HepG2 (cell line): ENCODE measurements around the gene MAGEB4.
"Not testable (repeated sequence)": the region's sequence is repeated elsewhere in the genome, so short reads cannot be mapped to it uniquely, and the experiment has no call there.

Experiments used
- CTCF ChIP-seq: sonication (generic); formaldehyde crosslinking; IDR thresholded peaks from 2 replicates; pipeline ENCODE4 v1.5.0; 2020; ENCODE audit warnings: mild to moderate bottlenecking, missing genetic modification reagents, moderate library complexity
- GATAD1 ChIP-seq: IDR thresholded peaks from 2 replicates; pipeline ENCODE4 v1.6.1; 2016; ENCODE audit warnings: missing genetic modification reagents, missing compliant biosample characterization
- MXI1 ChIP-seq: IDR thresholded peaks from 3 replicates; pipeline ENCODE4 v1.6.1; 2012; ENCODE audit warnings: low read depth, low read length, inconsistent platforms, borderline replicate concordance
- NCOA5 ChIP-seq: sonication (generic); formaldehyde crosslinking; IDR thresholded peaks from 2 replicates; pipeline ENCODE4 v1.4.0; 2020; ENCODE audit warnings: missing genetic modification reagents
- NR2F1 ChIP-seq, 2 experiments: fragments of 450-650 bp in 1 of 2; formaldehyde crosslinking in 1 of 2; IDR thresholded peaks; 2 replicates each; pipeline versions ENCODE4 v1.5.0 to v1.6.1; 2016 to 2020; ENCODE audit warnings: mild to moderate bottlenecking in 1 of 2, missing compliant biosample characterization in 1 of 2, missing genetic modification reagents in 1 of 2, moderate library complexity in 1 of 2
- TAF1 ChIP-seq: sonication (generic); formaldehyde crosslinking; IDR thresholded peaks from 2 replicates; pipeline ENCODE4 v1.4.0; 2020; ENCODE audit warnings: missing genetic modification reagents
- TP53 ChIP-seq: sonication (generic); formaldehyde crosslinking; conservative IDR thresholded peaks from 2 replicates; pipeline ENCODE4 v1.4.0; 2020; ENCODE audit warnings: missing genetic modification reagents
- ZNF280B ChIP-seq: sonication (generic); formaldehyde crosslinking; IDR thresholded peaks from 2 replicates; pipeline ENCODE4 v1.5.0; 2020; ENCODE audit warnings: missing genetic modification reagents, mild to moderate bottlenecking, borderline replicate concordance
- ZSCAN30 ChIP-seq: sonication (generic); formaldehyde crosslinking; IDR thresholded peaks from 2 replicates; pipeline ENCODE4 v1.5.0; 2020; ENCODE audit warnings: mild to moderate bottlenecking, missing genetic modification reagents
- TF ChIP-seq, protein P1 (sequence below): sonication (generic); formaldehyde crosslinking; IDR thresholded peaks from 2 replicates; pipeline ENCODE4 v1.8.1; 2023; ENCODE audit warnings: mild to moderate bottlenecking, inconsistent platforms, moderate library complexity, missing genetic modification reagents, borderline replicate concordance
- TF ChIP-seq, protein P2 (sequence below): sonication (generic); formaldehyde crosslinking; IDR thresholded peaks from 2 replicates; pipeline ENCODE4 v1.4.0; 2020; ENCODE audit warnings: missing genetic modification reagents, borderline replicate concordance

DNA sequence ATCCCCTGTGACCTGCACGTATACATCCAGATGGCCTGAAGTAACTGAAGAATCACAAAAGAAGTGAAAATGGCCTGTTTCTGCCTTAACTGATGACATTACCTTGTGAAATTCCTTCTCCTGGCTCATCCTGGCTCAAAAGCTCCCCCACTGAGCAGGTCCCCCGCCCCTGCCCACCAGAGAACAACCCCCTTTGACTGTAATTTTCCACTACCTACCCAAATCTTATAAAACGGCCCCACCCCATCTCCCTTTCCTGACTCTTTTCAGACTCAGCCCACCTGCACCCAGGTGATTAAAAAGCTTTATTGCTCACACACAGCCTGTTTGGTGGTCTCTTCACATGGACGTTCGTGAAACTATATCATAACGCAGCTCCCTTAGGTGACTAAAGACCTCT is 47.9 kb upstream of the MAGEB4 start:
- TF ChIP-seq TAF1 (CRISPR knock-in tag); ZNF280B (CRISPR knock-in tag); NCOA5; TP53; ZSCAN30 (CRISPR knock-in tag); NR2F1 (CRISPR knock-in tag; IDR thresholded peaks at IDR 0.05); CTCF (CRISPR knock-in tag); GATAD1 (CRISPR knock-in tag); MXI1: not testable (repeated sequence)
- TF ChIP-seq, protein P1, sequence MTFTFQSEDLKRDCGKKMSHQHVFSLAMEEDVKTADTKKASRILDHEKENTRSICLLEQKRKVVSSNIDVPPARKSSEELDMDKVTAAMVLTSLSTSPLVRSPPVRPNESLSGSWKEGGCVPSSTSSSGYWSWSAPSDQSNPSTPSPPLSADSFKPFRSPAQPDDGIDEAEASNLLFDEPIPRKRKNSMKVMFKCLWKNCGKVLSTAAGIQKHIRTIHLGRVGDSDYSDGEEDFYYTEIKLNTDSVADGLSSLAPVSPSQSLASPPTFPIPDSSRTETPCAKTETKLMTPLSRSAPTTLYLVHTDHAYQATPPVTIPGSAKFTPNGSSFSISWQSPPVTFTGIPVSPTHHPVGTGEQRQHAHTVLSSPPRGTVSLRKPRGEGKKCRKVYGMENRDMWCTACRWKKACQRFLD: not testable (repeated sequence)
- TF ChIP-seq, protein P2, sequence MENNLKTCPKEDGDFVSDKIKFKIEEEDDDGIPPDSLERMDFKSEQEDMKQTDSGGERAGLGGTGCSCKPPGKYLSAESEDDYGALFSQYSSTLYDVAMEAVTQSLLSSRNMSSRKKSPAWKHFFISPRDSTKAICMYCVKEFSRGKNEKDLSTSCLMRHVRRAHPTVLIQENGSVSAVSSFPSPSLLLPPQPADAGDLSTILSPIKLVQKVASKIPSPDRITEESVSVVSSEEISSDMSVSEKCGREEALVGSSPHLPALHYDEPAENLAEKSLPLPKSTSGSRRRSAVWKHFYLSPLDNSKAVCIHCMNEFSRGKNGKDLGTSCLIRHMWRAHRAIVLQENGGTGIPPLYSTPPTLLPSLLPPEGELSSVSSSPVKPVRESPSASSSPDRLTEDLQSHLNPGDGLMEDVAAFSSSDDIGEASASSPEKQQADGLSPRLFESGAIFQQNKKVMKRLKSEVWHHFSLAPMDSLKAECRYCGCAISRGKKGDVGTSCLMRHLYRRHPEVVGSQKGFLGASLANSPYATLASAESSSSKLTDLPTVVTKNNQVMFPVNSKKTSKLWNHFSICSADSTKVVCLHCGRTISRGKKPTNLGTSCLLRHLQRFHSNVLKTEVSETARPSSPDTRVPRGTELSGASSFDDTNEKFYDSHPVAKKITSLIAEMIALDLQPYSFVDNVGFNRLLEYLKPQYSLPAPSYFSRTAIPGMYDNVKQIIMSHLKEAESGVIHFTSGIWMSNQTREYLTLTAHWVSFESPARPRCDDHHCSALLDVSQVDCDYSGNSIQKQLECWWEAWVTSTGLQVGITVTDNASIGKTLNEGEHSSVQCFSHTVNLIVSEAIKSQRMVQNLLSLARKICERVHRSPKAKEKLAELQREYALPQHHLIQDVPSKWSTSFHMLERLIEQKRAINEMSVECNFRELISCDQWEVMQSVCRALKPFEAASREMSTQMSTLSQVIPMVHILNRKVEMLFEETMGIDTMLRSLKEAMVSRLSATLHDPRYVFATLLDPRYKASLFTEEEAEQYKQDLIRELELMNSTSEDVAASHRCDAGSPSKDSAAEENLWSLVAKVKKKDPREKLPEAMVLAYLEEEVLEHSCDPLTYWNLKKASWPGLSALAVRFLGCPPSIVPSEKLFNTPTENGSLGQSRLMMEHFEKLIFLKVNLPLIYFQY (CRISPR knock-in tag): not testable (repeated sequence)
